Stimulated activated CD8-positive, alpha-beta memory T cell treated with anti-CD3 and anti-CD28 coated beads, Interleukin-7, amount 100 ng/mL, for 48 hours (primary cell): ENCODE data around the gene BNC2.
"Not testable (repeated sequence)": the region's sequence is repeated elsewhere in the genome, so short reads cannot be mapped to it uniquely, and the experiment has no call there.

ENCODE experiments used
- DNase-seq, 2 donors: peaks; one replicate each; pipeline ENCODE4 v3.0.0-alpha.2; 2020; ENCODE audit warnings: low read depth in 1 of 2; ENCODE audit errors: extremely low read depth in 1 of 2

The BNC2 gene

GRCh38 chr9:16521868-16522411, 348.5 kb downstream of the BNC2 start:
- no peak for DNase-seq

GRCh38 chr9:16519001-16519400, 351.5 kb downstream of the BNC2 start:
- DNase-seq: no peak

GRCh38 chr9:16516891-16517290, 353.6 kb downstream of the BNC2 start:
- no peak for DNase-seq

- DNase-seq: no peak
These were observed 354.6 kb downstream of the BNC2 start for GRCh38 chr9:16515879-16516301.

GRCh38 chr9:16515207-16515606, 355.3 kb downstream of the BNC2 start:
- no peak for DNase-seq

GRCh38 chr9:16514131-16514530, 356.3 kb downstream of the BNC2 start:
- DNase-seq: no peak

- no peak for DNase-seq
These were observed 358.2 kb downstream of the BNC2 start for GRCh38 chr9:16512281-16512680.

- DNase-seq: no peak
These were observed 360.0 kb downstream of the BNC2 start for GRCh38 chr9:16510482-16510881.

GRCh38 chr9:16509997-16510396, 360.5 kb downstream of the BNC2 start:
- DNase-seq: no peak

- no peak for DNase-seq
These were observed 365.3 kb downstream of the BNC2 start for GRCh38 chr9:16505199-16505598.

GRCh38 chr9:16501726-16502125, 368.7 kb downstream of the BNC2 start:
- DNase-seq: no peak

- DNase-seq: no peak
These were observed 369.3 kb downstream of the BNC2 start for GRCh38 chr9:16501141-16501540.

- no peak for DNase-seq
These were observed 370.1 kb downstream of the BNC2 start for GRCh38 chr9:16500386-16500785.

GRCh38 chr9:16499892-16500291, 370.6 kb downstream of the BNC2 start:
- no peak for DNase-seq

GRCh38 chr9:16496908-16497307, 373.6 kb downstream of the BNC2 start:
- no peak for DNase-seq

GRCh38 chr9:16487915-16488314, 382.6 kb downstream of the BNC2 start:
- no peak for DNase-seq

GRCh38 chr9:16485575-16486321, 384.7 kb downstream of the BNC2 start:
- no peak for DNase-seq

GRCh38 chr9:16485160-16485559, 385.3 kb downstream of the BNC2 start:
- no peak for DNase-seq

- no peak for DNase-seq
These were observed 385.7 kb downstream of the BNC2 start for GRCh38 chr9:16484744-16485143.

GRCh38 chr9:16484180-16484579, 386.3 kb downstream of the BNC2 start:
- no peak for DNase-seq

GRCh38 chr9:16482764-16483163, 387.7 kb downstream of the BNC2 start:
- DNase-seq: no peak

- not testable (repeated sequence) for DNase-seq
These were observed 389.9 kb downstream of the BNC2 start for GRCh38 chr9:16480584-16480983.

GRCh38 chr9:16475996-16476395, 394.5 kb downstream of the BNC2 start:
- no peak for DNase-seq
